Neuronal stem cell (in vitro differentiated cells): ENCODE measurements around the gene FPR2.

Experiments
- DNase-seq: peaks from one replicate; pipeline ENCODE4 v3.0.0-alpha.2; 2013; ENCODE audit warnings: low spot score
- H2AFZ ChIP-seq: one replicate; pipeline ENCODE4 v1.6.1; 2013; ENCODE audit warnings: mild to moderate bottlenecking, low read length, inconsistent platforms
- H2AK5ac ChIP-seq: 2 replicates; pipeline ENCODE4 v1.6.1; 2013; ENCODE audit warnings: low read depth, mild to moderate bottlenecking, inconsistent platforms, low read length, moderate library complexity, mixed read lengths
- H2BK120ac ChIP-seq: 2 replicates; pipeline ENCODE4 v1.6.1; 2013; ENCODE audit warnings: low read depth, mild to moderate bottlenecking, inconsistent platforms, low read length, moderate library complexity, mixed read lengths
- H2BK12ac ChIP-seq: one replicate; pipeline ENCODE4 v1.6.1; 2013; ENCODE audit warnings: low read length, inconsistent platforms
- H2BK15ac ChIP-seq: 2 replicates; pipeline ENCODE4 v1.6.1; 2013; ENCODE audit warnings: mild to moderate bottlenecking, low read length, inconsistent platforms, mixed read lengths
- H2BK5ac ChIP-seq: one replicate; pipeline ENCODE4 v1.6.1; 2013; ENCODE audit warnings: inconsistent platforms, mild to moderate bottlenecking, low read length, moderate library complexity
- H3K14ac ChIP-seq: one replicate; pipeline ENCODE4 v1.6.1; 2013; ENCODE audit warnings: low read length, inconsistent platforms
- H3K18ac ChIP-seq: 2 replicates; pipeline ENCODE4 v1.6.1; 2013; ENCODE audit warnings: low read length, inconsistent platforms
- H3K23ac ChIP-seq: 2 replicates; pipeline ENCODE4 v1.6.1; 2013; ENCODE audit warnings: low read depth, mild to moderate bottlenecking, mixed read lengths, low read length, inconsistent platforms; ENCODE audit not compliant: poor library complexity
- H3K27ac ChIP-seq: replicated peaks from 3 replicates; pipeline ENCODE4 v1.5.1; 2013; ENCODE audit warnings: low read length, inconsistent platforms
- H3K27me3 ChIP-seq, 3 experiments: 2 replicates each; pipeline ENCODE4 v1.6.1; 2013; ENCODE audit warnings: low read length in 3 of 3, mild to moderate bottlenecking in 2 of 3, inconsistent platforms in 1 of 3, low read depth in 1 of 3, mixed read lengths in 1 of 3, moderate library complexity in 1 of 3; ENCODE audit not compliant: control insufficient read depth in 3 of 3, insufficient read depth in 3 of 3
- H3K36me3 ChIP-seq, 2 donors: replicated peaks in 1 of 2; 2 replicates each; pipeline ENCODE4 v1.6.1; 2013; ENCODE audit warnings: low read length in 2 of 2; ENCODE audit not compliant: control insufficient read depth in 2 of 2, insufficient read depth in 2 of 2
- H3K4ac ChIP-seq: 2 replicates; pipeline ENCODE4 v1.6.1; 2013; ENCODE audit warnings: inconsistent platforms, mild to moderate bottlenecking, low read length, moderate library complexity
- H3K4me1 ChIP-seq, 2 donors: 1 replicate in 1 of 2; 2 replicates in 1 of 2; pipeline ENCODE4 v1.6.1; 2013; ENCODE audit warnings: low read length in 2 of 2, low read depth in 1 of 2; ENCODE audit not compliant: control insufficient read depth in 2 of 2, insufficient read depth in 1 of 2
- H3K4me2 ChIP-seq: one replicate; pipeline ENCODE4 v1.6.1; 2013; ENCODE audit warnings: mild to moderate bottlenecking, low read length, inconsistent platforms; ENCODE audit not compliant: insufficient read depth, poor library complexity, severe bottlenecking
- H3K4me3 ChIP-seq, 2 donors: 2 replicates each; pipeline ENCODE4 v1.5.1; 2013; ENCODE audit warnings: low read length in 2 of 2, mild to moderate bottlenecking in 2 of 2, inconsistent platforms in 1 of 2, moderate library complexity in 1 of 2
- H3K79me1 ChIP-seq: one replicate; pipeline ENCODE4 v1.6.1; 2013; ENCODE audit warnings: low read depth, mild to moderate bottlenecking, inconsistent platforms, low read length, moderate library complexity
- H3K9ac ChIP-seq: one replicate; pipeline ENCODE4 v1.6.1; 2013; ENCODE audit warnings: mild to moderate bottlenecking, low read depth, low read length, inconsistent platforms; ENCODE audit not compliant: poor library complexity
- H3K9me3 ChIP-seq, 2 donors: replicated peaks in 1 of 2; 2 replicates each; pipeline versions ENCODE3 to v1.6.1; 2013; ENCODE audit warnings: low read length in 2 of 2, mild to moderate bottlenecking in 2 of 2, inconsistent platforms in 1 of 2, low read depth in 1 of 2, mixed read lengths in 1 of 2, moderate library complexity in 1 of 2; ENCODE audit not compliant: control insufficient read depth in 2 of 2, insufficient read depth in 1 of 2
- H4K8ac ChIP-seq: one replicate; pipeline ENCODE4 v1.6.1; 2013; ENCODE audit warnings: low read depth, mild to moderate bottlenecking, inconsistent platforms, low read length, moderate library complexity
- H4K91ac ChIP-seq: one replicate; pipeline ENCODE4 v1.6.1; 2013; ENCODE audit warnings: low read length, low read depth, mild to moderate bottlenecking, inconsistent platforms; ENCODE audit not compliant: poor library complexity
- WGBS, 2 donors: extraction: QIAGEN DNeasy Blood & Tissue Kit; methylation state at CpG; one replicate each; pipeline ENCODE4 v1.1.7; 2013; ENCODE audit warnings: missing lambda C conversion rate in 2 of 2, mixed read lengths in 1 of 2; ENCODE audit not compliant: insufficient read length in 2 of 2, insufficient replicate concordance in 1 of 2; ENCODE audit errors: extremely low coverage in 2 of 2; 5-methylcytosine and 5-hydroxymethylcytosine counted together

FPR2 gene

DNA sequence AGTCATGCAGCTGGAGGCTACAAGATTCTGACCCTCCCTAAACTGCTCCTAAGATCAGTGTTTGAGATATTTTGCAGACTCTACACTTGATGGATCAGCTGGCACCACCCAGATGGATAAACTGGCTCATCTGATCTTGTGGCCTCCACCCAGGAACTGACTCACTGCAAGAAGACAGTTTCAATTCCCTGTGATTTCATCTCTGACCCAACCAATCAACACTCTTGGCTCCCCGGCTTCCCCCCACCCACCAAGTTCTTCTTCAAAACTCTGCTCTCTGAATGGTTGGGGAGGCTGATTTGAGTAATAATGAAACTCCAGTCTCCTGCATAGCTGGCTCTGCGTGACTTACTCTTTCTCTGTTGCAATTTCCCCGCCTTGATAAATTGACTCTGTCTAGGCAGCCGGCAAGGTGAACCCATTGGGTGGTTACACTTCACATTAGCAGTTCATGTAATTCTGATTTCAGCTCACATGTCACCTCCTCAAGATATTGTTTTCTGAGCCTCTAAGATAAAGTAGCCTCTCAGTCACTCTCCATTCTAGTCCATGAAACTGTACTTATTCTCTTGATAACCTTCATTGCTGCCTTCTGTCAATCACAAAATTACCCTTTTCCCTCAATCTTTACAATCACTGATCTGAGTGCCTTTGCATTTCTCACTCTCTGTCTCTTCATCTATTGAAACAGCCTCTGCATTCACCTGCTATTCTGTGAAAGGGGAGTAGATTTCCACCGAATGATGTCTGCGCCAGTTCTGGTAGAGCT, 24.1 kb downstream of the FPR2 start:
- no peak overlapping the region for H2BK120ac ChIP-seq
- H3K79me1 ChIP-seq: no peaks in the 10 kb centered on the region
- no peaks in the 10 kb centered on the region for H3K36me3 ChIP-seq
- H3K18ac ChIP-seq: no peak overlapping the region
- no peak overlapping the region for H2AFZ ChIP-seq
- H3K4me1 ChIP-seq: no peaks in the 10 kb centered on the region
- no peak overlapping the region for H2BK15ac ChIP-seq
- peaks cover 0 to 2% (median 0%) of the 10 kb centered on the region in 3 experiments for H3K27me3 ChIP-seq
- H2BK12ac ChIP-seq: no peak overlapping the region
- H3K23ac ChIP-seq: no peak overlapping the region
- no CpG with 5 or more reads among the region's 6 CpGs for WGBS, 2 donors
- DNase-seq: no peak
- no peak overlapping the region for H3K4me2 ChIP-seq
- H4K91ac ChIP-seq: no peak overlapping the region
- no peak overlapping the region for H3K27ac ChIP-seq
- H2AK5ac ChIP-seq: no peak overlapping the region
- no peak overlapping the region for H4K8ac ChIP-seq
- no peak overlapping the region for H3K14ac ChIP-seq
- no peak overlapping the region for H3K9ac ChIP-seq
- H3K9me3 ChIP-seq: peaks cover 0 to 2% of the 10 kb centered on the region in 2 donors
- no peak overlapping the region for H3K4me3 ChIP-seq
- H3K4ac ChIP-seq: no peak overlapping the region
- no peak overlapping the region for H2BK5ac ChIP-seq

DNA sequence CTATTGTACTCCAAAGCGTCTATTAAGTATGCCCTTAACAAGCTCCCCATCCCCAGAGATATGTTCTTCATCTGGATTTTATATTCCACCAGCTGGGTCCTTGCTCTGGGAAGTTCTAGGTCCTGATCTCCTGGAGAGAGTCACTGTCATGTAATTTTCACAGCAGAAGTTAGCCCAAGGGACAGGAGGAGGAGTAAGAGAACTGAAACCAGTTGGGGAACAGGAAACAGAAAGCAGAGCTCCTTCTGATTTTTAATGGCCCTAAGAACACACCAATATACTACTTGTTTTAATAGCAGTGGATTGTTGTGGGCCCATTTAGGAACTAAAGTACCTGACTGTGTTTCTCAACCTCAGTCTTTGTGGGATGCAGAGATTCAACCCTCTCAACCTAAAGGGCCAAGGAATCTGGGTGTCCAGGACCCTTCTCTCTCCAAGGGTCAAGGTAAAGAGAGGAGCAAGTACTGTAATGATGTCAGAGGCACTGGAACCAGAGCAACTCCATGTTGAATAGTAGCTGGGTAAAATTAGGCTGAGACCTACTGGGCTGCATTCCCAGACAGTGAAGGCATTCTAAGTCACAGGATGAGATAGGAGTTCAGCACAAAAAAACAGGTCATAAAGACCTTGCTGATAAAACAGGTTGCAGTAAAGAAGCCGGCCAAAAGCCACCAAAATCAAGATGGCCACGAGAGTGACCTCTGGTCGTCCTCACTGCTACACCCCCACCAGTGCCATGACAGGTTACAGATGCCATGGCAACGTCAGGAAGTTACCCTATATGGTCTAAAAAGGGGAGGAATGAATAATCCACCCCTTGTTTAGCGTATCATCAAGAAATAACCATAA, 25.9 kb downstream of the FPR2 start:
- H3K79me1 ChIP-seq: no peaks in the 10 kb centered on the region
- H2AK5ac ChIP-seq: no peak overlapping the region
- peaks cover 0 to 2% (median 0%) of the 10 kb centered on the region in 3 experiments for H3K27me3 ChIP-seq
- no peak for DNase-seq
- H3K9me3 ChIP-seq: peaks cover 0 to 2% of the 10 kb centered on the region in 2 donors
- no peak overlapping the region for H3K9ac ChIP-seq
- no peaks in the 10 kb centered on the region for H3K4me1 ChIP-seq
- no peak overlapping the region for H3K4me2 ChIP-seq
- no peak overlapping the region for H4K8ac ChIP-seq
- H3K14ac ChIP-seq: no peak overlapping the region
- no peak overlapping the region for H3K23ac ChIP-seq
- no peak overlapping the region for H2BK12ac ChIP-seq
- WGBS, 2 donors: no CpG with 5 or more reads among the region's 6 CpGs
- H3K27ac ChIP-seq: no peak overlapping the region
- H2AFZ ChIP-seq: no peak overlapping the region
- no peak overlapping the region for H2BK15ac ChIP-seq
- no peak overlapping the region for H2BK5ac ChIP-seq
- no peaks in the 10 kb centered on the region for H3K36me3 ChIP-seq
- no peak overlapping the region for H3K4me3 ChIP-seq
- H4K91ac ChIP-seq: no peak overlapping the region
- no peak overlapping the region for H2BK120ac ChIP-seq
- no peak overlapping the region for H3K18ac ChIP-seq
- H3K4ac ChIP-seq: no peak overlapping the region

DNA sequence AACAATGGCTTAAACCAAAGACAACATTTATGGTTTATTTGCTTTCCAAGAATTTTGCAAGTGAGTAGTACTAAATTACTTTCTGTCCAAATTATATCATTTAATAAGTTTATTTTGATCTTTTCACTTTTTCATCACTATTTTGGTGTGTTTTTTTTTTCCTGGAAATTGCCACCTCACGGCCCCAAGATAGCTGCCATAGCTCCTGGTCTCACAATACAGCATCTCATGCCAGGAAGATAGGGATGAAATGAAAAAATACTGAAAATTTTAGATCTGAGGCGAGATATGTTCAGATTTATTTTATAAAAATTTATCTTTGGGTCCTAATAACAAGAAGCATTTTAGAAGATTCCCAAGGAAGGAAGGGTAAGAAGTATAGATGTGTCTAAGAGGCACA, 27.0 kb downstream of the FPR2 start:
- Histone ChIP-seq H3K27me3 (no peaks in the 10 kb centered on the region), H3K4me3 (no peak overlapping the region), H3K18ac (no peak overlapping the region), H3K4me2 (no peak overlapping the region), H3K9me3 (peaks cover 0 to 2% of the 10 kb centered on the region in 2 donors), H2BK120ac (no peak overlapping the region), H2BK12ac (no peak overlapping the region), H2AK5ac (no peak overlapping the region), H3K9ac (no peak overlapping the region), H3K14ac (no peak overlapping the region), H3K4me1 (no peaks in the 10 kb centered on the region), H2BK5ac (no peak overlapping the region), H3K4ac (no peak overlapping the region), H4K91ac (no peak overlapping the region), H2BK15ac (no peak overlapping the region), H3K79me1 (no peaks in the 10 kb centered on the region), H3K27ac (no peak overlapping the region), H3K36me3 (no peaks in the 10 kb centered on the region), H2AFZ (no peak overlapping the region), H3K23ac (no peak overlapping the region), H4K8ac (no peak overlapping the region)
- DNase-seq: no peak
- no CpG with 5 or more reads among the region's 2 CpGs for WGBS, 2 donors
